Suprapubic skin (tissue), 4 donors: ENCODE data around the gene KCTD5.

Experiments
- POLR2A ChIP-seq, 2 donors: fragments of 450-650 bp; IDR thresholded peaks; one replicate each; pipeline ENCODE4 v1.6.1; 2017; ENCODE audit warnings: antibody characterized with exemption in 2 of 2, mild to moderate bottlenecking in 2 of 2, moderate library complexity in 2 of 2
- POLR2AphosphoS5 ChIP-seq, 3 donors: sonication (generic); formaldehyde crosslinking; IDR thresholded peaks; one replicate each; pipeline ENCODE4 v1.6.1; 2017; ENCODE audit warnings: antibody characterized with exemption in 3 of 3
- TF ChIP-seq, protein P1 (sequence below), 2 donors: fragments of 200-600 bp in 1 of 2; fragments of 450-650 bp in 1 of 2; sonication (generic) in 1 of 2; IDR thresholded peaks; one replicate each; pipeline ENCODE4 v1.5.1; 2016 to 2019; ENCODE audit warnings: antibody characterized with exemption in 2 of 2, mild to moderate bottlenecking in 1 of 2, moderate library complexity in 1 of 2

GRCh38 chr16:2728034-2728433, 45.7 kb downstream of the KCTD5 start:
- TF ChIP-seq, protein P1, sequence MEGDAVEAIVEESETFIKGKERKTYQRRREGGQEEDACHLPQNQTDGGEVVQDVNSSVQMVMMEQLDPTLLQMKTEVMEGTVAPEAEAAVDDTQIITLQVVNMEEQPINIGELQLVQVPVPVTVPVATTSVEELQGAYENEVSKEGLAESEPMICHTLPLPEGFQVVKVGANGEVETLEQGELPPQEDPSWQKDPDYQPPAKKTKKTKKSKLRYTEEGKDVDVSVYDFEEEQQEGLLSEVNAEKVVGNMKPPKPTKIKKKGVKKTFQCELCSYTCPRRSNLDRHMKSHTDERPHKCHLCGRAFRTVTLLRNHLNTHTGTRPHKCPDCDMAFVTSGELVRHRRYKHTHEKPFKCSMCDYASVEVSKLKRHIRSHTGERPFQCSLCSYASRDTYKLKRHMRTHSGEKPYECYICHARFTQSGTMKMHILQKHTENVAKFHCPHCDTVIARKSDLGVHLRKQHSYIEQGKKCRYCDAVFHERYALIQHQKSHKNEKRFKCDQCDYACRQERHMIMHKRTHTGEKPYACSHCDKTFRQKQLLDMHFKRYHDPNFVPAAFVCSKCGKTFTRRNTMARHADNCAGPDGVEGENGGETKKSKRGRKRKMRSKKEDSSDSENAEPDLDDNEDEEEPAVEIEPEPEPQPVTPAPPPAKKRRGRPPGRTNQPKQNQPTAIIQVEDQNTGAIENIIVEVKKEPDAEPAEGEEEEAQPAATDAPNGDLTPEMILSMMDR (IDR thresholded peaks at IDR 0.05) = no peak
- TF ChIP-seq POLR2A (IDR thresholded peaks at IDR 0.05) (no peak), POLR2AphosphoS5 (IDR thresholded peaks at IDR 0.05) (no peak)
